ENCODE measurements around the gene TSKS. TPM values are rescaled to one million over a fixed set of nuclear protein-coding genes. Genes with fewer than 3 reads are reported as not detected.

Gene TSKS
- total and polyA plus RNA-seq, 7 donors: 0.18 to 0.27 (median 0.21) TPM; not detected in 3

DNA sequence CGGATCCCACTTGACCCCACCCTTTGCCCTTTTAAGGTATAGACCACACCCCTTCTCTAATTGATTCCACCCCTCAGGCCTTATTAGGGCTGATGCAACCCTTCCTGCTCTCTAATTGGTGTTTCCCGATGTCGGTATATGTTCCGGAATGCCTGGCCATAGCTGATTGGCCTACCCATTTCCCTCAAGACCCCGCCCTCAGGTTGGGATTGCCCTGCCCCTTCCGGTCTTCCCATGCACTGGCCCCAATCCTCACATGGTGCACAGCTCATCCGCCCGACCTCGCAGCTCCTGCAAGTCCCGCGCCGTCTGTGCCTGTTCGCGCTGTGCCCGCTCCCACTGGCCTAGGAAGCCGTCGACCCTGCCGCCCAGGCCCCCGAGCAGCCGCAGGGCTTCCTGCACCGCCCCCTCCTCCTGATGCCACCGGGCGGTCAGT lies 18.1 kb downstream of the TSKS start:
- ATAC-seq (peak in 1 of 4 donors; percentile 18), DNase-seq (no peak)
- TF ChIP-seq, protein P1, sequence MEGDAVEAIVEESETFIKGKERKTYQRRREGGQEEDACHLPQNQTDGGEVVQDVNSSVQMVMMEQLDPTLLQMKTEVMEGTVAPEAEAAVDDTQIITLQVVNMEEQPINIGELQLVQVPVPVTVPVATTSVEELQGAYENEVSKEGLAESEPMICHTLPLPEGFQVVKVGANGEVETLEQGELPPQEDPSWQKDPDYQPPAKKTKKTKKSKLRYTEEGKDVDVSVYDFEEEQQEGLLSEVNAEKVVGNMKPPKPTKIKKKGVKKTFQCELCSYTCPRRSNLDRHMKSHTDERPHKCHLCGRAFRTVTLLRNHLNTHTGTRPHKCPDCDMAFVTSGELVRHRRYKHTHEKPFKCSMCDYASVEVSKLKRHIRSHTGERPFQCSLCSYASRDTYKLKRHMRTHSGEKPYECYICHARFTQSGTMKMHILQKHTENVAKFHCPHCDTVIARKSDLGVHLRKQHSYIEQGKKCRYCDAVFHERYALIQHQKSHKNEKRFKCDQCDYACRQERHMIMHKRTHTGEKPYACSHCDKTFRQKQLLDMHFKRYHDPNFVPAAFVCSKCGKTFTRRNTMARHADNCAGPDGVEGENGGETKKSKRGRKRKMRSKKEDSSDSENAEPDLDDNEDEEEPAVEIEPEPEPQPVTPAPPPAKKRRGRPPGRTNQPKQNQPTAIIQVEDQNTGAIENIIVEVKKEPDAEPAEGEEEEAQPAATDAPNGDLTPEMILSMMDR (IDR thresholded peaks at IDR 0.05): no peak
- WGBS, 3 donors: 91 to 94% (median 94%) methylated on average over 21 to 23 of the region's 23 CpGs
- H3K4me3 ChIP-seq: no peak overlapping the region
- no peaks in the 10 kb centered on the region for H3K4me1 ChIP-seq
- H3K9me3 ChIP-seq: no peaks in the 10 kb centered on the region
- no peaks in the 10 kb centered on the region for H3K27me3 ChIP-seq (ENCODE audit: insufficient read depth in 3 of 3, low read length in 2 of 3)
- H3K27ac ChIP-seq: no peak overlapping the region
- intact Hi-C loops (cut with DNase I): no loop called here
- no peaks in the 10 kb centered on the region for H3K36me3 ChIP-seq (ENCODE audit: insufficient read depth in 1 of 2, low read depth in 1 of 2)

DNA sequence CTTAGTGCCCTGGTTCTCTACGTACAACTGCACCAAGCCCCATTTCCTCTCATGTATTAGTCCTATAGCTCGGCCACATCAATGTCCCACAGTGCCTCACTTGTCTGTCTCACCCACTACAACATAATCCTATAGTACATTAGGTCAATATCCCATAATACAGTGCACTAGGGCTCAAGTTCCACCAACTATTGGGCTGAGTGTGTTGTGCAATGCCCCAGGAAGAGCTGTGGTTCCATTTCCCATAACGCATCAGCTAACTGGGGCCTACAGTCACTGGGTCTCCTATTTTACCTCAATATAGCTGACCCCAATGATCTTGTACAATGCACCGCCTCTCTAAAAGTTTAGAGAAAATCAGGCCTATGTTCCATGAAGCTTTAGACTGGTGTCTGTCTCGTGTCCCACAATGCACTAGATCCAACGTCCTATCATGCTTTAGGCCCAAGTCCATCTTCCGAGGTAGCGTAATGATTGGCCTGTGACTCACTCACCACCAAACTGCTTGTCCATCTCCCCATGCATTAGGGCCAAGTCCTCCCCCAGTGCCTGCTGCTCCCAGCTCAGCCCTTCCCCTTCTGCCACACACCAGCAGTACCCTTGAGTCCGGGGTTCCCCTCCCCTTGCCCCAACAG lies 21.8 kb downstream of the TSKS start:
- no peak overlapping the region for H3K27ac ChIP-seq
- no peak for ATAC-seq
- H3K27me3 ChIP-seq (ENCODE audit: insufficient read depth in 3 of 3, low read length in 2 of 3): no peaks in the 10 kb centered on the region
- H3K36me3 ChIP-seq (ENCODE audit: insufficient read depth in 1 of 2, low read depth in 1 of 2): no peaks in the 10 kb centered on the region
- 83 to 87% (median 86%) methylated on average over 9 of the region's 9 CpGs for WGBS, 3 donors
- TF ChIP-seq, protein P1 (IDR thresholded peaks at IDR 0.05): no peak
- H3K4me3 ChIP-seq: no peak overlapping the region
- DNase-seq: no peak
- intact Hi-C loops (cut with DNase I): no loop called here
- H3K4me1 ChIP-seq: no peaks in the 10 kb centered on the region
- no peaks in the 10 kb centered on the region for H3K9me3 ChIP-seq

DNA sequence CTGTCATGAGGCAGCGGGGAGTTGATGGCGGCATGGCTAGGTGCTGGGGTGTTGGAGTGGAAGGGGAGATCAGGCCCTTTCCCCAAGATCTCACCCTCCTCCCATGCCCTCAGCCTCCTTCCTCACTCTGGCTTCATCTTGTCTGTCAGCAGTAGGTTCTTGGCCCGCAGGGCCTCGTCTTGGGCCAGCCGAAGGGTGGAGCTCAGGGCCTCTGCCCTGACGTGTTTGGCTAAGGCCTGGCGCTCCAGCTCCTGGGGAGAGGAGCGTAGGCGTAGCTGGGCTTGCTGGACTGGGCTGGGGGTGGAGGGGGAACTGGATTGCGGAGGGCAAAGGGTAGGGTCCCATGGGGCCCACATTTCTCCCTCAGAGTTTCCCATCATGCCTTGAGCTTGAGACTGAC lies 23.2 kb downstream of the TSKS start:
- WGBS, 3 donors: 87 to 93% (median 88%) methylated on average over 10 of the region's 10 CpGs
- no peak for DNase-seq
- intact Hi-C loops (cut with DNase I): no loop called here

DNA sequence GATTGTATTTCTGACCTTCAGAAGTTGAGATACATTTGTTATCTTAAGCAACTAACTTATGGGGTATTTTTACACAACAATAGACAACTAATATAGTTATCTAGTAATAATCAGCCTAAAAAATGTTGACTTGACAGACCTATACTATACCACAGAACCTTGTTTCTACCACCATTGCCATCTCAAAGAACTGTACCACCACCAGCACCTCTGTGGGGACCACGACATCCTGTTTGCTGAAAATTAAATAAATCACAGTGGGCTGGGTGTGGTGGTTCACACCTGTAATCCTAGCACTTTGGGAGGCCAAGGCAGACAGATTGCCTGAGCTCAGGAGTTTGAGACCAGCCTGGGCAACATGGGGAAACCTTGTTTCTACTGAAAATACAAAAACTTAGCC lies 24.0 kb downstream of the TSKS start:
- Histone ChIP-seq H3K27ac (no peak overlapping the region), H3K27me3 (ENCODE audit: insufficient read depth in 3 of 3, low read length in 2 of 3) (no peaks in the 10 kb centered on the region), H3K36me3 (ENCODE audit: insufficient read depth in 1 of 2, low read depth in 1 of 2) (no peaks in the 10 kb centered on the region), H3K4me3 (no peak overlapping the region), H3K9me3 (no peaks in the 10 kb centered on the region), H3K4me1 (no peaks in the 10 kb centered on the region)
- 79 to 86% (median 82%) methylated on average over 1 of the region's 1 CpG for WGBS, 3 donors
- no peak for DNase-seq
- ATAC-seq: no peak
- intact Hi-C loops (cut with DNase I): no loop called here
- TF ChIP-seq, protein P1 (IDR thresholded peaks at IDR 0.05): no peak

More for the DNA sequence above, 23.2 kb downstream of the TSKS start:
- no peak for ATAC-seq
- TF ChIP-seq, protein P1 (IDR thresholded peaks at IDR 0.05): no peak
- no peaks in the 10 kb centered on the region for H3K27me3 ChIP-seq (ENCODE audit: insufficient read depth in 3 of 3, low read length in 2 of 3)
- no peak overlapping the region for H3K27ac ChIP-seq
- no peaks in the 10 kb centered on the region for H3K36me3 ChIP-seq (ENCODE audit: insufficient read depth in 1 of 2, low read depth in 1 of 2)
- H3K4me3 ChIP-seq: no peak overlapping the region
- H3K4me1 ChIP-seq: no peaks in the 10 kb centered on the region
- no peaks in the 10 kb centered on the region for H3K9me3 ChIP-seq

DNA sequence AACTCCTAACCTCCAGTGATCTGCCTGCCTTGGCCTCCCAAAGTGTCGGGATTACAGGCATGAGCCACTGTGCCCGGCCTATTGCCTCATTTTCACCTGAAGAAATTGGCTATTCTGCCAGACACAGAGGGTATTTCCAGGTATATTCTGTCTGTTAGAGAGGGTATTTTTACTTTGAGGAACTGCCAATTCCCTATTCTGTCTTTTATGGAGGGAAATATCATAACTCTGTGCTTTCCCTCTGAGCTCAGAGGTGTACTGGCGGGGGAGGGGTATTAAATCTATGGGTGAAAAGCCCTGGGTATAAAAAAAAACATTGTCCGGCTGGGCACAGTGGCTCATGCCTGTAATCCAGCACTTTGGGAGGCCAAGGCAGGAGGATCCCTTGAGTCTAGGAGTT lies 24.8 kb downstream of the TSKS start:
- TF ChIP-seq, protein P1 (IDR thresholded peaks at IDR 0.05): no peak
- Histone ChIP-seq H3K4me1 (no peaks in the 10 kb centered on the region), H3K27ac (no peak overlapping the region), H3K36me3 (ENCODE audit: insufficient read depth in 1 of 2, low read depth in 1 of 2) (no peaks in the 10 kb centered on the region), H3K9me3 (no peaks in the 10 kb centered on the region), H3K4me3 (no peak overlapping the region), H3K27me3 (ENCODE audit: insufficient read depth in 3 of 3, low read length in 2 of 3) (no peaks in the 10 kb centered on the region)
- intact Hi-C loops (cut with DNase I): no loop called here
- ATAC-seq: no peak
- WGBS, 3 donors: 84 to 89% (median 88%) methylated on average over 4 of the region's 4 CpGs
- DNase-seq: no peak

All from psoas muscle (tissue), 8 donors.